Hepatic stellate cell (primary cell): ENCODE results near the gene ICE1.
"Not testable (repeated sequence)": the region's sequence is repeated elsewhere in the genome, so short reads cannot be mapped to it uniquely, and the experiment has no call there.

ENCODE experiments used
- DNase-seq: peaks from one replicate; pipeline ENCODE4 v3.0.0; 2011; ENCODE audit warnings: low spot score

Gene ICE1

DNA sequence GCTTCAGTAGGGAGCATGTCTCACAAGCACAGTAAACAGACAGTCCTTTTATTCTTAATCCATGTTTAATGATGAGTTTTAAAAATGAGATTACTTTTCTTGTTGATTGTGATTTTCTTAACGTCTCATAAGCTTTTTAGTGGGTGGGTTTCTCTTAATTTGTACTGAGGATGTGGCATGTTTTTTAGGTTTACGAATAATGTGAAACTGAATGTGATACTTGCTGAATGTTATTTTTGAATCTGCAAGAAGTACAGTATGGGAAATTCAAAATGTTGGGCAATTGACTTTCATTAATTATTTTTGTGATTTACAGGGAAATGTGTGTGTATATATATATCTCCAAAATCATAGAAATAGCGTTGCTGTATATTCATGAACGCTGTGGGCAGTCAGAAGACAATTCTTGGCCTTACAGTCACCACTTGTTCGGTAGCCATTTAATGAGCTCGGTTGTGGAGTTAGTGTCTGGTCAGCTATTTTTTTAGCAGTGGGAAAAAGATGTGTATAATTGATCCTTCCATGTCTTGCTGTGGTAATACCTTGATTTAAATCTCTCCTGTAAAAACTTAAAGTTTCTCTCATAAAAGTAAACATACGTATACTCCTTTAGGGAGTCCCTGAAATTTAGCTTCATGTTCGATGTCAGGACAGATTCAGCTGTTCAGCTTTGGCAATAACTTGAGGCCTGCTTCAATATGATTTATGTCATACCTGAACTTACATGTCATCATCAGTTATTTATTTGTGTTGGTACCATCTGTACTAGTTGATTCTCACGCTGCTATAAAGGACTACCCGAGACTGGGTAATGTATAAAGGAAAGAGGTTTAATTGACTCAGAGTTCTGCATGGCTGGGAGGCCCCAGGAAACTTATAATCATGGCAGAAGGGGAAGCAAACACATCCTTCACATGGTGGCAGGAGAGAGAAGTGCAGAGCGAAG is 15.0 kb downstream of the ICE1 start:
- DNase-seq: no peak

- no peak for DNase-seq
Observed at GRCh38 chr5:5451863-5452262, 29.4 kb downstream of the ICE1 start.

DNA sequence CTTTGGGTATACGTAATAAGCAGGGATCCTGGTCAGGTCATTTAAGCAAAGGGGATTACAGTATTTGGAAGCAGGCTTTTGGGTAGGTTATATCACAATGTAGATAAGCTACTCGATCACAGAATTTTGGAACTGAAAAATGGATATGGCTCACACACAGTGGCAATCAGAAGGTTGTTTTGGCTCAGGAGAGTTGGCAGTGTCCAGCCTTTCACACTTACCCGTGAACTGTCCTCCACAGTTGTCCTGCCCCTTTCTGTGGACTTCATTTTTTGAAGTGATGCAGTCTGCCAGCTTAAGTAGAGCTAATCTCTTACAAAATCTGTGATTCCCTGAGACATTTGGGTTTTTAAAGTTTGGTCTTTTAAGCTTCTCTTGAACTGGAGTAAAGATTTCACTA is 30.7 kb downstream of the ICE1 start:
- no peak for DNase-seq

DNA sequence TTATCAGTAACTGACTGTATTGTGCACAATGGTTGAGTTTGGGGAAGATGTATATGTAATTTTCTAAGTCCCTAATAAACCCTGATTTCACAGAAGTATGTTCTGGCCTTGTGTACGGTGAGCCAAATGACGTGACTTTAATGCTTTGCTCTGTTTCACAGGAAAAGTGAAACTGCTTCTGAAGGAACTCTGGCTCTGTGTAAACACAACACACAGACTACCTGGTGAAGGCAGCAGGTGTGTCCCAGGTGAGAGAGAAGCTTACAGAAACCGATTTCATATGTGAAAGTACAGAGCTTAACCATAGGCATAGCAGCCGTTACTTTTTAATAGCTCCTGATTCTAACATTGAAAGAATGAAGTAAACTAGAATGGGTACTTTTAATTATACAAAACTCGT is 31.9 kb downstream of the ICE1 start:
- no peak for DNase-seq

- DNase-seq: no peak
Observed at GRCh38 chr5:5456858-5457257, 34.4 kb downstream of the ICE1 start.

GRCh38 chr5:5460311-5460710 is 37.8 kb downstream of the ICE1 start:
- DNase-seq: no peak

DNA sequence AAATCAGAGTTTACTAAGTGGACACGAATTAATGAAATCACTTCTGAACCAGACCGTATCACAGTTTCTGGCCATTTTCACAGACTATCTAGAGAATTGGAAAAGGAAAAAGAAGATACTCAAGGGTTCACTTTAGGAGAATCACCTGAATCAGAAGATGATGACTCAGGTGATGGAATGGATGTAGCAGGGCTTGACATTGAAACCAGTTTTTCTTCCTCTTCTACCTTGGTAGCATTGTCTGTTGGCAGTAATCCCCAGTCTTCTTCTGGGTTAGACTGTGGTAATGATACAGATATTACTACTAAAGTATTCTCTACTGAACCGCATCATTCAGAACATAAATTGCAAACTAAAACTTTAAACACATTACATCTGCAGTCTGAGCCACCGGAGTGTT is 38.5 kb downstream of the ICE1 start:
- no peak for DNase-seq

GRCh38 chr5:5464036-5464715 is 41.7 kb downstream of the ICE1 start:
- no peak for DNase-seq

- DNase-seq: no peak
Observed at GRCh38 chr5:5466227-5466626, 43.8 kb downstream of the ICE1 start.

DNA sequence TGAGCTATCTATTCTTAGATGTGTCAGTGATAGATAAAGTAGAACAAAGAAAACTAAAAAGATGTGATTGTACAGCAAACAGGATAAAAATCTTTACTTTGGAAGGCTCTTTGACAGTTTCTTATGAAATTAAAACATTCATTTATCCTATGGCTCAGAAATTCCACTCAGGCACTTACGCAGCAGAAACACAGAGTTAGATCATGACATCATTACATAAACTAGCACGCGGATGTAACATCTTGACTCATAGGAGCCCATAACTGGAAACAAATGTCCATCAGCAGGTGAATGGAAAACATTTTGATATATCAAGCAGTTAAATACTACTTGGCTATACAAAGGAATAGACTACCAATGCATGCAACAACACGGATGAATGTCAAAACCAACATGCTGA is 45.3 kb downstream of the ICE1 start:
- DNase-seq: no peak

DNA sequence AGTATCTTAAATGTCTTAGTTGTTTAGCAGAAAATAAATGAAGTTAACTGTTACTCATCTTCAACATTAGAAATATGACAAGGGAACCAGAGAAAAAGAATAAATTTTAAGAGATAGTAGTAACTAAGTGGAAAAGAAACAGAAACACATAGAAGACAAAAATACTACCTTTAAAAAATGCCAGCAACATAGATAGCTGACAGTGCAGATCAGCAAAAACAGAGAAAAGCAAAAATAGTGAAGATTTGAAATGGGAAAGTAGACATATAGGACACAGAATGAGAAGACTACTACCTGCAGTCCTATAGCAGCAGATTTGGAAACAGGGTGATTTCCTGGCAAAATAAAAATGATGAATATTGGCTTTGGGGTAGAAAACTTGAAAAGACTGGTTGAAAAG is 48.5 kb downstream of the ICE1 start:
- no peak for DNase-seq

DNA sequence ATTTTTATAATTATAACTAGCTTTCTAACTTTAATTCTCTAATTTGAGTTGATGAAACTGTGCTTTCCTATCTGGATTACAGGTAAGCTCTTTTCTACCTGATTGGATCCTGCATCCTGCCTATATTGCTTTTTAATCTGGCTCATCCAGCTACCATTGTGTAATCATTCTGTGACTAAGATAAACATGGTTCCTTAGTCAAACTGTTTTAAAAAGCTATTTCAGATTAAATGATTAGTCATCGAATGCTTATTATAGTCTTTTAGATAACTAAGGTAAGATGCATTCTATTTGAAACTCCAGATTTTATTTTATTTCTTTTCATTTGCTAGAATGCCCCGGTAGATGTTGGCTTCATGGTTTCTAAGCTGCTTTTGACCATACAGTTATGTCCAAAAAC is 50.7 kb downstream of the ICE1 start:
- DNase-seq: no peak

DNA sequence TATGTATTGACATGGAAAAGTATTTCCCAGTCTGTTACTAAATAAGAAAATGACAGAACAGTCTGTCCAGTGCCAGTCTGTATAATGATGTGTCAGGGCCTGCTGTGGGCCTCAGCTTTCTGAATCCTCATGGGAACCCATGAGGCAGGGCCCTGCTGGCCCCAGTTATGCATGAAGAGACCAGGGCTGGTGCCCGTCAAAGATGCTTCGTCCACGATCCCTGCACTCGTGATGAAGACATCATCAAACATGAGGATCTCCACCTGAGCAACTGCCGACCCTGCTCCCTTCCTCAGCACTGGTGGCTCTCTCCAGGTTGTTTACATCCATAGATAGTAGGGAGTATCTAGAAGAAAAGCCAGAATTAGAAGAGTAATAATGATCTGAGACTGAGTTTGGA is 52.5 kb downstream of the ICE1 start:
- no peak for DNase-seq

DNA sequence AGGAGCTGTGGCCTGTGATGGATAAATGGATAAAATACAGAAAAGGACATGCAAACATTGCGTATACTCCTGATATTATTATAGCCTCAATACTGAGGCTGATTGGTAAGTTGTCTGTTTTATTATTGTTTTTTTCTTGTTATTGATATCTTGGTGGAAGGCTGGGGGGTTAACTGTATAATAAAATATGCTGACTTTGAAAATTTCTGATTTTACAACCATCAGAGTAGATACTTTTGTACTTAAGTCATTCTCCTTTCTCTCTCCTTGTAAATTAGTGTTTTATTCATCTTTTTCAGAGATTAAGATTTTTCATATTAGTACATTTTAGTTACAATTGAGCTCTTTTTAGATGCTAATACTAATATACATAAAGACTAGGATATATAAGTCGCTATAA is 53.5 kb downstream of the ICE1 start:
- DNase-seq: no peak

- not testable (repeated sequence) for DNase-seq
Observed at GRCh38 chr5:5479578-5479977, 57.1 kb downstream of the ICE1 start.

DNA sequence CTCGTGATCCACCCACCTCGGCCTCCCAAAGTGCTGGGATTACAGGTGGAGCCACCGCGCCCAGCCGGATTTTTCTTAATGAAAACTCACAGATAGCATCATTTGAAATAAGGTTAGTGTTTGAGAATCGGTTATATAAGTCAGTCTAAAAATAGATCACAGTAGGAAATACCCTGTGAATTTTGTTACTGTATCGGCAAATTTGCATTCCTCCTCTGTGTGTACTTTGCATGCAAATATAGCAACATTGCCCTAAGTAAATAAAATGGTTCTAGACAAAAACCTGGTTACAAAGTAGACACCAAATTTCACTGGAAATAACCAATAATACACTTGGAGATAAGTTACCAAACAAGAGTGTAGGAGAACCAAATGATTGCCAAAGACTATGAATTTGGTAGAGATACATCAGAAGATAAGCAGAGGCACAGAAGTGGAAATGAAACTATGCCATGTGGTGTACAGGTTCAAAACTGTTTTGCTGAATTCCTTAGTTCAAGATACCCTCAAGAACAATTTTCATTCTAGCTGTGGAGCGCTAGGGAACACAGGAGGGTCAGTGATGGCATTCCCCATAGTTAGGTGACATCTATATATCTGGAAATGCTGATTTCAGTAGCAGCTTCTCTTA is 58.1 kb downstream of the ICE1 start:
- no peak for DNase-seq

GRCh38 chr5:5481206-5481605 is 58.7 kb downstream of the ICE1 start:
- DNase-seq: no peak

DNA sequence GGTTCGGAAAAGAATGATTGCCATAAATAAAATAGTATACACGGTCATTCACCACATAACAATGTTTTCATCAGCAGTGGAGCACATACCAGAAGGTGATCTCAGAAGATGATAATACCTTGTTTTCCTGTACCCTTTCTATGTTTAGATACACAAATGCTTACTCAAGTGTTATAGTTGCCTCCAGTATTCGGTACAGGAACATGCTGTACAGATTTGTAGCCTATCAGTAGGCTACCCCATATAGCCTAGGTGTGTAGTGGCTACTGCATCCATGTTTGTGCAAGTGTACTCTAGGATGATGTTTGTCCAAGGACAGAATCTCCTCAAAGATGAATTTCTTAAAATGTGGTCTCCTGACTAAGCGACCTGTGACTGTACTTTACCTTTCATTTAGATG is 59.2 kb downstream of the ICE1 start:
- no peak for DNase-seq

GRCh38 chr5:5483350-5483749 is 60.9 kb downstream of the ICE1 start:
- no peak for DNase-seq

DNA sequence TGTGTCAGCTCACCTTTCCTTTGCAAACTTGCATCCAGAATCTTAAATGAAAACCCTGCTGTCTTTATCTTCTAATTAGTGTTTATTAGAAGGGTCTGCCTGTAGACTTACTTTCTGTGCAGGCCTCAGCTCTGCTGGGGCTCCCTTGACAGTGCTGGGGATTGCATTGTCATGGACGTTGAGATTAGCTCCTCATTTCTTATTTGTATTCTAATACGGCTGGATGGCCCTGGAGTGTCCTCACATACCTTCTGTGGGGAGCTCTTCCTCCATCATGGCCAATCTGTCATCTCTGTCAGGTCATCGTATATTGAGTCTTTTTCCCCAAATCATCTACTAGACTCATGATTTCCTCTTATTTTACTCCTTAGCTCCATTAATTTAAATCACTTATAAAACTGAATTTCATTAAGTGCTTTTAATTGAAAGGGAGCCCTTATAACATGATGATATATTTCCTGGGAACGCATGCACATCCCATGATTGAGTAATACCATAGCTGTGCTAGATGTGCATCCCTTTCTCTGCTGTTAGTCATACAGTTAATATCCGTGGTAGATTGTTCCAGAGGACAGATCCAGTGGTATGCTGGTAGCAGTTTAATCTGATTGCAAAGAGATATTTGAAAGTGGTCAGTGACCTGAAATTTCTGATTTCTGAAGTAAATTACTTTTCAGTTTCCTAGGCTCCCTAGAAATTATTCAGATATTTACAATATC is 61.6 kb downstream of the ICE1 start:
- DNase-seq: no peak

DNA sequence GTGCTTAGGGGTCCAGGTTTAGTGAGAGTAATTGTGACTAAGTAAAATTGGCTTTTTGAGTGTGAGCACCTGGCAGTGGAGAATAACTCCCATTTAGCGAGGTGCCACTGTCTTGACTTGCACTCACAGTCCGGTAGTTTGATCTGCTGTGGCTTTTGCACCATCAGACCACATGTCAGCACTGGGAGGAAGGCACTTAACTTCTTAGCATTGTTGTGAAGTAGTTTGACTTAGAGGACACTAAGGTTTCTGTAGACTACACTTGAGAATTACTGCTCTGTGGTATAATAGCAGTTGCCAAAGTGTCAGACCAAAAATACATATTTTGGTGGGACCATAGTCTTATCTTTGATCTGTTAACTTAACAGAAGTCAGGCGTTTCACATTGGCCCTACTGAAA is 63.6 kb downstream of the ICE1 start:
- no peak for DNase-seq

GRCh38 chr5:5487585-5488360 is 65.3 kb downstream of the ICE1 start:
- DNase-seq: no peak
